ENCODE data around the gene SYDE1. TPM values are rescaled to one million over a fixed set of nuclear protein-coding genes. Genes with fewer than 3 reads are reported as not detected.

The SYDE1 gene
- total RNA-seq, 4 donors from 2014 or later: 41.7 to 100 (median 52.4) TPM

GRCh38 chr19:15104003-15104402 lies 3.2 kb upstream of the SYDE1 start:
- TF ChIP-seq CTCF (IDR thresholded peaks at IDR 0.05) (no peak), POLR2AphosphoS5 (IDR thresholded peaks at IDR 0.05) (no peak), POLR2A (IDR thresholded peaks at IDR 0.05) (no peak), EP300 (IDR thresholded peaks at IDR 0.05) (no peak)
- Histone ChIP-seq H3K4me3 (no peak overlapping the region), H3K27ac (no peak overlapping the region), H3K9me3 (peaks cover 0 to 23% (median 0%) of the 10 kb centered on the region in 3 donors), H3K36me3 (peaks cover 0 to 5% of the 10 kb centered on the region in 2 donors), H3K27me3 (no peaks in the 10 kb centered on the region), H3K4me1 (peaks cover 0 to 20% (median 5%) of the 10 kb centered on the region in 3 donors)
- no peak for ATAC-seq
- WGBS, 2 donors (ENCODE audit: low coverage in 1 of 2): 83 to 100% methylated on average over 1 of the region's 1 CpG

GRCh38 chr19:15104411-15104810 lies 2.8 kb upstream of the SYDE1 start:
- Histone ChIP-seq H3K36me3 (peaks cover 0 to 9% of the 10 kb centered on the region in 2 donors), H3K9me3 (peaks cover 0 to 23% (median 0%) of the 10 kb centered on the region in 3 donors), H3K4me3 (no peak overlapping the region), H3K4me1 (peaks cover 0 to 23% (median 5%) of the 10 kb centered on the region in 3 donors), H3K27me3 (no peaks in the 10 kb centered on the region), H3K27ac (no peak overlapping the region)
- 100% methylated on average over 1 of the region's 1 CpG; no CpG with 5 or more reads in 1 of the 2 donors for WGBS, 2 donors (ENCODE audit: low coverage in 1 of 2)
- no peak for ATAC-seq
- TF ChIP-seq POLR2A (IDR thresholded peaks at IDR 0.05) (no peak), CTCF (IDR thresholded peaks at IDR 0.05) (no peak), POLR2AphosphoS5 (IDR thresholded peaks at IDR 0.05) (no peak), EP300 (IDR thresholded peaks at IDR 0.05) (no peak)

GRCh38 chr19:15105044-15105443 lies 2.2 kb upstream of the SYDE1 start:
- Histone ChIP-seq H3K27ac (no peak overlapping the region), H3K4me1 (peaks cover 0 to 23% (median 5%) of the 10 kb centered on the region in 3 donors), H3K4me3 (no peak overlapping the region), H3K36me3 (peaks cover 0 to 16% of the 10 kb centered on the region in 2 donors), H3K27me3 (no peaks in the 10 kb centered on the region), H3K9me3 (peaks cover 0 to 23% (median 0%) of the 10 kb centered on the region in 3 donors)
- TF ChIP-seq POLR2A (IDR thresholded peaks at IDR 0.05) (no peak), POLR2AphosphoS5 (IDR thresholded peaks at IDR 0.05) (no peak), EP300 (IDR thresholded peaks at IDR 0.05) (no peak), CTCF (IDR thresholded peaks at IDR 0.05) (no peak)
- ATAC-seq: no peak
- 91 to 94% methylated on average over 3 of the region's 3 CpGs for WGBS, 2 donors (ENCODE audit: low coverage in 1 of 2)

- no peak for TF ChIP-seq POLR2A (IDR thresholded peaks at IDR 0.05)
- no peak for TF ChIP-seq CTCF (IDR thresholded peaks at IDR 0.05)
- TF ChIP-seq EP300 (IDR thresholded peaks at IDR 0.05): no peak
- no peak for TF ChIP-seq POLR2AphosphoS5 (IDR thresholded peaks at IDR 0.05)
- peak overlapping the region; percentile 97 for H3K4me3 ChIP-seq
- H3K9me3 ChIP-seq: peaks cover 0 to 18% (median 0%) of the 10 kb centered on the region in 3 donors
- H3K27me3 ChIP-seq: no peaks in the 10 kb centered on the region
- ATAC-seq: peak; percentile 18
- H3K4me1 ChIP-seq: peaks cover 0 to 23% (median 5%) of the 10 kb centered on the region in 3 donors
- H3K27ac ChIP-seq: peak overlapping the region; percentile 87 to 97 (median 93)
- 36% methylated on average over 8 to 10 of the region's 10 CpGs for WGBS, 2 donors (ENCODE audit: low coverage in 1 of 2)
- H3K36me3 ChIP-seq: peaks cover 0 to 48% of the 10 kb centered on the region in 2 donors
Measured at GRCh38 chr19:15108145-15108844, 1.1 kb downstream of the SYDE1 start.

Measured in gastroesophageal sphincter (tissue), 4 donors.